CD4-positive, alpha-beta T cell (primary cell): ENCODE measurements around the gene DCTD. TPM values are rescaled to one million over a fixed set of nuclear protein-coding genes. Genes with fewer than 3 reads are reported as not detected.

Experiments
- ATAC-seq: fragments of 200-7000 bp; cut with Tn5 transposase; one replicate; pipeline ENCODE4 v1.10.0; 2022; ENCODE audit warnings: mild to moderate bottlenecking; ENCODE audit not compliant: poor library complexity
- CTCF ChIA-PET: fragments of 350-600 bp; sonication (Branson Sonifier 250); formaldehyde crosslinking; loops from one replicate; lab custom pipeline; 2021; ENCODE audit warnings: antibody characterized with exemption, inconsistent platforms; lab: Charles Lee
- POLR2A ChIA-PET: fragments of 350-600 bp; sonication (Branson Sonifier 250); formaldehyde crosslinking; loops from one replicate; lab custom pipeline; 2021; ENCODE audit warnings: antibody characterized with exemption, inconsistent platforms; lab: Charles Lee
- DNase-seq, 14 experiments: peaks; one replicate each; pipeline ENCODE4 v3.0.0-alpha.2; 2013 to 2020; ENCODE audit warnings: mixed read lengths in 2 of 14
- H3K27ac ChIP-seq, 2 donors: one replicate each; pipeline versions ENCODE4 v1.5.1 to v1.7.0; 2013; ENCODE audit warnings: low read length in 2 of 2, low read depth in 1 of 2, mild to moderate bottlenecking in 1 of 2
- H3K27me3 ChIP-seq, 2 experiments: 1 replicate in 1 of 2; 2 replicates in 1 of 2; pipeline versions ENCODE4 v1.6.1 to v1.7.0; 2013; ENCODE audit warnings: low read length in 2 of 2, control low read depth in 1 of 2, mild to moderate bottlenecking in 1 of 2, moderate library complexity in 1 of 2; ENCODE audit not compliant: insufficient read depth in 2 of 2, control insufficient read depth in 1 of 2
- H3K36me3 ChIP-seq: one replicate; pipeline ENCODE4 v1.6.1; 2013; ENCODE audit warnings: low read length, control low read depth; ENCODE audit not compliant: insufficient read depth
- H3K4me1 ChIP-seq: one replicate; pipeline ENCODE4 v1.6.1; 2013; ENCODE audit warnings: low read length, control low read depth; ENCODE audit not compliant: insufficient read depth
- H3K4me3 ChIP-seq: one replicate; pipeline ENCODE4 v1.5.1; 2013; ENCODE audit warnings: mild to moderate bottlenecking, low read length, moderate library complexity
- H3K9me3 ChIP-seq, 2 experiments: 1 replicate in 1 of 2; 2 replicates in 1 of 2; pipeline versions ENCODE4 v1.6.1 to v1.7.0; 2013; ENCODE audit warnings: low read length in 2 of 2, mild to moderate bottlenecking in 2 of 2, control low read depth in 1 of 2, moderate library complexity in 1 of 2; ENCODE audit not compliant: control insufficient read depth in 1 of 2, insufficient read depth in 1 of 2
- H3K27ac Mint-ChIP-seq: one replicate; pipeline ENCODE4 v1.8.0; 2020; ENCODE audit warnings: mixed read lengths
- H3K27me3 Mint-ChIP-seq: one replicate; pipeline ENCODE4 v1.8.0; 2021; ENCODE audit warnings: mixed read lengths
- H3K36me3 Mint-ChIP-seq: one replicate; pipeline ENCODE4 v1.8.0; 2021; ENCODE audit warnings: low read depth, mixed read lengths
- H3K4me1 Mint-ChIP-seq: one replicate; pipeline ENCODE4 v1.8.0; 2021; ENCODE audit warnings: low read depth, mixed read lengths
- H3K4me3 Mint-ChIP-seq: one replicate; pipeline ENCODE4 v1.8.0; 2020; ENCODE audit warnings: mild to moderate bottlenecking, mixed read lengths
- H3K9me3 Mint-ChIP-seq: one replicate; pipeline ENCODE4 v1.8.0; 2020; ENCODE audit warnings: mixed read lengths
- CTCF ChIP-seq: fragments of 200-600 bp; IDR thresholded peaks from one replicate; pipeline ENCODE4 v1.8.0; 2022; ENCODE audit warnings: antibody characterized with exemption, mild to moderate bottlenecking
- intact Hi-C, 2 experiments: fragments of 100-400 bp; cut with DNase I in 1 of 2; cut with micrococcal nuclease in 1 of 2; formaldehyde crosslinking; loops; one replicate each; pipeline versions ENCODE4 v1.15.1 to v1.9.0; 2023 to 2025; cut with DNase I, micrococcal nuclease
- total RNA-seq, 174 experiments: library from RNA in 2 of 174; stranded (reverse) in 2 of 174; gene quantifications; one replicate each; pipeline ENCODE4 v1.2.3 and lab custom pipeline; 2021 to 2026

Gene DCTD
- total RNA-seq, 2 experiments from 2014 or later, result 49.4 to 54.3 TPM

GRCh38 chr4:182890202-182890601 lies 27.0 kb downstream of the DCTD start:
- Mint-ChIP-seq H3K9me3 (no peaks in the 10 kb centered on the region), H3K4me1 (no peaks in the 10 kb centered on the region), H3K4me3 (no peak overlapping the region), H3K27me3 (no peaks in the 10 kb centered on the region), H3K27ac (no peak overlapping the region), H3K36me3 (peaks cover 100% of the 10 kb centered on the region)
- no peak for TF ChIP-seq CTCF
- Histone ChIP-seq H3K27me3 (no peaks in the 10 kb centered on the region), H3K4me1 (no peaks in the 10 kb centered on the region), H3K9me3 (peaks cover 8 to 13% of the 10 kb centered on the region in 2 experiments), H3K36me3 (peaks cover 83% of the 10 kb centered on the region), H3K4me3 (no peak overlapping the region), H3K27ac (no peak overlapping the region)
- POLR2A ChIA-PET, result no interaction called here
- DNase-seq (no peak), ATAC-seq (no peak)
- CTCF ChIA-PET, result no interaction called here
- intact Hi-C loops, result no loop called here

GRCh38 chr4:182888891-182889290 lies 28.3 kb downstream of the DCTD start:
- POLR2A ChIA-PET, result no interaction called here
- no peak overlapping the region for H3K27ac ChIP-seq
- H3K4me1 ChIP-seq, result no peaks in the 10 kb centered on the region
- Mint-ChIP-seq H3K36me3 (peaks cover 100% of the 10 kb centered on the region), H3K27me3 (no peaks in the 10 kb centered on the region), H3K27ac (no peak overlapping the region), H3K4me3 (no peak overlapping the region), H3K4me1 (no peaks in the 10 kb centered on the region), H3K9me3 (peaks cover 2% of the 10 kb centered on the region)
- TF ChIP-seq CTCF, result no peak
- H3K27me3 ChIP-seq, result no peaks in the 10 kb centered on the region
- no peak overlapping the region for H3K4me3 ChIP-seq
- intact Hi-C loops, result no loop called here
- H3K36me3 ChIP-seq, result peaks cover 74% of the 10 kb centered on the region
- ATAC-seq (no peak), DNase-seq (no peak)
- CTCF ChIA-PET, result no interaction called here
- peaks cover 14 to 16% of the 10 kb centered on the region in 2 experiments for H3K9me3 ChIP-seq

GRCh38 chr4:182886768-182887167 lies 30.4 kb downstream of the DCTD start:
- Histone ChIP-seq H3K36me3 (peaks cover 59% of the 10 kb centered on the region), H3K4me1 (no peaks in the 10 kb centered on the region), H3K27me3 (no peaks in the 10 kb centered on the region), H3K9me3 (peaks cover 14 to 16% of the 10 kb centered on the region in 2 experiments), H3K4me3 (no peak overlapping the region), H3K27ac (no peak overlapping the region)
- intact Hi-C loops, result no loop called here
- ATAC-seq (no peak), DNase-seq (no peak)
- peaks cover 2% of the 10 kb centered on the region for H3K9me3 Mint-ChIP-seq
- H3K27ac Mint-ChIP-seq, result no peak overlapping the region
- POLR2A ChIA-PET, result no interaction called here
- CTCF ChIA-PET, result no interaction called here
- no peak overlapping the region for H3K4me3 Mint-ChIP-seq
- H3K4me1 Mint-ChIP-seq, result no peaks in the 10 kb centered on the region
- TF ChIP-seq CTCF, result no peak
- H3K27me3 Mint-ChIP-seq, result no peaks in the 10 kb centered on the region
- H3K36me3 Mint-ChIP-seq, result peaks cover 98% of the 10 kb centered on the region
